Loucy (cell line): ENCODE measurements around the gene RNF130.

Experiments used
- EZH2phosphoT487 ChIP-seq: fragments of 200-600 bp; IDR thresholded peaks from 2 replicates; pipeline ENCODE4 v1.6.1; 2018; ENCODE audit warnings: antibody characterized with exemption, mild to moderate bottlenecking, moderate library complexity, borderline replicate concordance
- TF ChIP-seq, protein P1 (sequence below): fragments of 200-600 bp; sonication (generic); conservative IDR thresholded peaks from 2 replicates; pipeline ENCODE4 v1.5.1; 2014; ENCODE audit warnings: mild to moderate bottlenecking, antibody characterized with exemption, low read length

GRCh38 chr5:180050121-180050940 lies 21.2 kb downstream of the RNF130 start:
- TF ChIP-seq EZH2phosphoT487, result no peak
- TF ChIP-seq, protein P1, sequence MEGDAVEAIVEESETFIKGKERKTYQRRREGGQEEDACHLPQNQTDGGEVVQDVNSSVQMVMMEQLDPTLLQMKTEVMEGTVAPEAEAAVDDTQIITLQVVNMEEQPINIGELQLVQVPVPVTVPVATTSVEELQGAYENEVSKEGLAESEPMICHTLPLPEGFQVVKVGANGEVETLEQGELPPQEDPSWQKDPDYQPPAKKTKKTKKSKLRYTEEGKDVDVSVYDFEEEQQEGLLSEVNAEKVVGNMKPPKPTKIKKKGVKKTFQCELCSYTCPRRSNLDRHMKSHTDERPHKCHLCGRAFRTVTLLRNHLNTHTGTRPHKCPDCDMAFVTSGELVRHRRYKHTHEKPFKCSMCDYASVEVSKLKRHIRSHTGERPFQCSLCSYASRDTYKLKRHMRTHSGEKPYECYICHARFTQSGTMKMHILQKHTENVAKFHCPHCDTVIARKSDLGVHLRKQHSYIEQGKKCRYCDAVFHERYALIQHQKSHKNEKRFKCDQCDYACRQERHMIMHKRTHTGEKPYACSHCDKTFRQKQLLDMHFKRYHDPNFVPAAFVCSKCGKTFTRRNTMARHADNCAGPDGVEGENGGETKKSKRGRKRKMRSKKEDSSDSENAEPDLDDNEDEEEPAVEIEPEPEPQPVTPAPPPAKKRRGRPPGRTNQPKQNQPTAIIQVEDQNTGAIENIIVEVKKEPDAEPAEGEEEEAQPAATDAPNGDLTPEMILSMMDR, result no peak
